Stimulated activated CD4-positive, alpha-beta T cell treated with anti-CD3 and anti-CD28 coated beads, TNF-alpha, amount 100 ng/mL, for 1 hour (primary cell): Measurements from ENCODE around the gene SLC7A6OS.

Source experiments
- DNase-seq, 3 donors: peaks; one replicate each; pipeline ENCODE4 v3.0.0-alpha.2; 2020; ENCODE audit warnings: low read depth in 3 of 3, low spot score in 1 of 3

SLC7A6OS gene

GRCh38 chr16:68344252-68344651, 33.5 kb upstream of the SLC7A6OS start:
- no peak for DNase-seq

- DNase-seq, result no peak
Measured at GRCh38 chr16:68343137-68343536, 32.4 kb upstream of the SLC7A6OS start.

GRCh38 chr16:68342620-68343019, 31.9 kb upstream of the SLC7A6OS start:
- no peak for DNase-seq

GRCh38 chr16:68339214-68339613, 28.5 kb upstream of the SLC7A6OS start:
- DNase-seq, result no peak

- DNase-seq, result no peak
Measured at GRCh38 chr16:68338326-68339119, 27.8 kb upstream of the SLC7A6OS start.

GRCh38 chr16:68335175-68335574, 24.4 kb upstream of the SLC7A6OS start:
- no peak for DNase-seq

- no peak for DNase-seq
Measured at GRCh38 chr16:68332411-68333121, 21.8 kb upstream of the SLC7A6OS start.

GRCh38 chr16:68331879-68332410, 21.2 kb upstream of the SLC7A6OS start:
- DNase-seq, result no peak

- DNase-seq, result no peak
Measured at GRCh38 chr16:68328860-68329390, 18.2 kb upstream of the SLC7A6OS start.

- DNase-seq, result peak; percentile 59 to 69 (median 63)
Measured at GRCh38 chr16:68328151-68328859, 17.6 kb upstream of the SLC7A6OS start.

GRCh38 chr16:68324780-68325357, 14.1 kb upstream of the SLC7A6OS start:
- no peak for DNase-seq

- DNase-seq, result no peak
Measured at GRCh38 chr16:68324336-68324735, 13.6 kb upstream of the SLC7A6OS start.

- no peak for DNase-seq
Measured at GRCh38 chr16:68319185-68319908, 8.6 kb upstream of the SLC7A6OS start.

- no peak for DNase-seq
Measured at GRCh38 chr16:68313116-68313515, 2.4 kb upstream of the SLC7A6OS start.

- peak in 1 of 3 donors; percentile 4 for DNase-seq
Measured at GRCh38 chr16:68310437-68310773, 341 bp downstream of the SLC7A6OS start.

- DNase-seq, result no peak
Measured at GRCh38 chr16:68309799-68310198, 947 bp downstream of the SLC7A6OS start.

- no peak for DNase-seq
Measured at GRCh38 chr16:68306633-68307032, 4.1 kb downstream of the SLC7A6OS start.

- no peak for DNase-seq
Measured at GRCh38 chr16:68300734-68301459, 9.8 kb downstream of the SLC7A6OS start.

GRCh38 chr16:68299571-68300453, 10.9 kb downstream of the SLC7A6OS start:
- DNase-seq, result no peak
